NCI-H510A (cell line): ENCODE data around the gene GCNT1.
"Not testable (repeated sequence)": the region's sequence is repeated elsewhere in the genome, so short reads cannot be mapped to it uniquely, and the experiment has no call there.

Experiments
- DNase-seq: peaks from one replicate; lab custom pipeline; 2025; lab: John Stamatoyannopoulos, UW

The GCNT1 gene

GRCh38 chr9:76491056-76491455 is 32.1 kb downstream of the GCNT1 start:
- DNase-seq, result not testable (repeated sequence)

GRCh38 chr9:76493496-76493895 is 34.5 kb downstream of the GCNT1 start:
- not testable (repeated sequence) for DNase-seq

- no peak for DNase-seq
Measured at GRCh38 chr9:76500061-76500460, 41.1 kb downstream of the GCNT1 start.

- no peak for DNase-seq
Measured at GRCh38 chr9:76502746-76503145, 43.8 kb downstream of the GCNT1 start.

GRCh38 chr9:76510041-76510440 is 51.1 kb downstream of the GCNT1 start:
- no peak for DNase-seq

- DNase-seq, result no peak
Measured at GRCh38 chr9:76510446-76510845, 51.5 kb downstream of the GCNT1 start.

- DNase-seq, result no peak
Measured at GRCh38 chr9:76512826-76513225, 53.8 kb downstream of the GCNT1 start.

- DNase-seq, result no peak
Measured at GRCh38 chr9:76516350-76516749, 57.4 kb downstream of the GCNT1 start.

GRCh38 chr9:76516871-76517270 is 57.9 kb downstream of the GCNT1 start:
- no peak for DNase-seq

- DNase-seq, result no peak
Measured at GRCh38 chr9:76519075-76519835, 60.3 kb downstream of the GCNT1 start.

- no peak for DNase-seq
Measured at GRCh38 chr9:76521244-76521681, 62.3 kb downstream of the GCNT1 start.

- no peak for DNase-seq
Measured at GRCh38 chr9:76521906-76522305, 62.9 kb downstream of the GCNT1 start.

- not testable (repeated sequence) for DNase-seq
Measured at GRCh38 chr9:76523617-76524200, 64.7 kb downstream of the GCNT1 start.

- DNase-seq, result no peak
Measured at GRCh38 chr9:76525196-76525595, 66.2 kb downstream of the GCNT1 start.

GRCh38 chr9:76526026-76526425 is 67.0 kb downstream of the GCNT1 start:
- DNase-seq, result no peak

GRCh38 chr9:76528056-76528455 is 69.1 kb downstream of the GCNT1 start:
- no peak for DNase-seq

- no peak for DNase-seq
Measured at GRCh38 chr9:76528642-76529190, 69.7 kb downstream of the GCNT1 start.

GRCh38 chr9:76529653-76530052 is 70.7 kb downstream of the GCNT1 start:
- no peak for DNase-seq

GRCh38 chr9:76530458-76531110 is 71.6 kb downstream of the GCNT1 start:
- no peak for DNase-seq

- DNase-seq, result no peak
Measured at GRCh38 chr9:76531231-76531780, 72.3 kb downstream of the GCNT1 start.

- not testable (repeated sequence) for DNase-seq
Measured at GRCh38 chr9:76532877-76533276, 73.9 kb downstream of the GCNT1 start.

- DNase-seq, result no peak
Measured at GRCh38 chr9:76534026-76534425, 75.0 kb downstream of the GCNT1 start.
